IPS-18a (cell line): Measurements from ENCODE around the gene PLA2G3.

Source experiments
- H3K27ac ChIP-seq: one replicate; pipeline ENCODE4 v1.5.1; 2013; ENCODE audit warnings: low read length
- H3K27me3 ChIP-seq: one replicate; pipeline ENCODE4 v1.6.1; 2013; ENCODE audit warnings: mild to moderate bottlenecking, low read length; ENCODE audit not compliant: control insufficient read depth, insufficient read depth
- H3K36me3 ChIP-seq: one replicate; pipeline ENCODE4 v1.6.1; 2013; ENCODE audit warnings: low read depth, low read length; ENCODE audit not compliant: control insufficient read depth
- H3K4me1 ChIP-seq: one replicate; pipeline ENCODE4 v1.6.1; 2013; ENCODE audit warnings: low read depth, low read length; ENCODE audit not compliant: control insufficient read depth
- H3K4me3 ChIP-seq: one replicate; pipeline ENCODE4 v1.5.1; 2013; ENCODE audit warnings: low read length
- H3K9ac ChIP-seq: one replicate; pipeline ENCODE4 v1.6.1; 2013; ENCODE audit warnings: mild to moderate bottlenecking, low read length, moderate library complexity
- H3K9me3 ChIP-seq: one replicate; pipeline ENCODE4 v1.6.1; 2013; ENCODE audit warnings: low read depth, low read length; ENCODE audit not compliant: control insufficient read depth

The PLA2G3 gene

GRCh38 chr22:31105282-31105929 lies 34.9 kb downstream of the PLA2G3 start:
- Histone ChIP-seq H3K4me1 (peaks cover 11% of the 10 kb centered on the region), H3K27me3 (peaks cover 34% of the 10 kb centered on the region), H3K36me3 (no peaks in the 10 kb centered on the region), H3K4me3 (peak overlapping the region; percentile 27), H3K9ac (no peak overlapping the region), H3K9me3 (no peaks in the 10 kb centered on the region), H3K27ac (no peak overlapping the region)

- peaks cover 34% of the 10 kb centered on the region for H3K27me3 ChIP-seq
- H3K4me1 ChIP-seq, result peaks cover 11% of the 10 kb centered on the region
- peak overlapping the region; percentile 27 for H3K4me3 ChIP-seq
- H3K27ac ChIP-seq, result no peak overlapping the region
- no peak overlapping the region for H3K9ac ChIP-seq
- no peaks in the 10 kb centered on the region for H3K9me3 ChIP-seq
- H3K36me3 ChIP-seq, result no peaks in the 10 kb centered on the region
Measured at GRCh38 chr22:31104869-31105268, 35.4 kb downstream of the PLA2G3 start.

- Histone ChIP-seq H3K4me1 (peaks cover 11% of the 10 kb centered on the region), H3K9me3 (no peaks in the 10 kb centered on the region), H3K27ac (no peak overlapping the region), H3K9ac (no peak overlapping the region), H3K4me3 (no peak overlapping the region), H3K36me3 (no peaks in the 10 kb centered on the region), H3K27me3 (peaks cover 34% of the 10 kb centered on the region)
Measured at GRCh38 chr22:31103899-31104694, 36.2 kb downstream of the PLA2G3 start.

GRCh38 chr22:31103111-31103510 lies 37.2 kb downstream of the PLA2G3 start:
- peaks cover 15% of the 10 kb centered on the region for H3K4me1 ChIP-seq
- no peak overlapping the region for H3K9ac ChIP-seq

GRCh38 chr22:31102441-31103081 lies 37.7 kb downstream of the PLA2G3 start:
- H3K4me3 ChIP-seq, result no peak overlapping the region
- peaks cover 34% of the 10 kb centered on the region for H3K27me3 ChIP-seq
- H3K36me3 ChIP-seq, result no peaks in the 10 kb centered on the region
- no peak overlapping the region for H3K27ac ChIP-seq
- no peak overlapping the region for H3K9ac ChIP-seq
- H3K4me1 ChIP-seq, result peaks cover 17% of the 10 kb centered on the region
- no peaks in the 10 kb centered on the region for H3K9me3 ChIP-seq

More at GRCh38 chr22:31103111-31103510, 37.2 kb downstream of the PLA2G3 start:
- H3K4me3 ChIP-seq, result no peak overlapping the region
- H3K36me3 ChIP-seq, result no peaks in the 10 kb centered on the region
- no peak overlapping the region for H3K27ac ChIP-seq
- no peaks in the 10 kb centered on the region for H3K9me3 ChIP-seq
- peaks cover 34% of the 10 kb centered on the region for H3K27me3 ChIP-seq

- Histone ChIP-seq H3K9me3 (no peaks in the 10 kb centered on the region), H3K4me1 (peaks cover 12% of the 10 kb centered on the region), H3K4me3 (no peak overlapping the region), H3K9ac (no peak overlapping the region), H3K36me3 (no peaks in the 10 kb centered on the region), H3K27ac (no peak overlapping the region), H3K27me3 (peaks cover 20% of the 10 kb centered on the region)
Measured at GRCh38 chr22:31100762-31101525, 39.4 kb downstream of the PLA2G3 start.

GRCh38 chr22:31099841-31100761 lies 40.2 kb downstream of the PLA2G3 start:
- Histone ChIP-seq H3K4me3 (no peak overlapping the region), H3K36me3 (no peaks in the 10 kb centered on the region), H3K27ac (no peak overlapping the region), H3K27me3 (peaks cover 11% of the 10 kb centered on the region), H3K9ac (no peak overlapping the region), H3K9me3 (no peaks in the 10 kb centered on the region), H3K4me1 (peaks cover 7% of the 10 kb centered on the region)

GRCh38 chr22:31099386-31099785 lies 40.9 kb downstream of the PLA2G3 start:
- Histone ChIP-seq H3K27me3 (peaks cover 9% of the 10 kb centered on the region), H3K36me3 (no peaks in the 10 kb centered on the region), H3K4me3 (no peak overlapping the region), H3K9ac (no peak overlapping the region), H3K4me1 (peaks cover 6% of the 10 kb centered on the region), H3K27ac (no peak overlapping the region), H3K9me3 (no peaks in the 10 kb centered on the region)

GRCh38 chr22:31098632-31099110 lies 41.6 kb downstream of the PLA2G3 start:
- Histone ChIP-seq H3K9ac (no peak overlapping the region), H3K27ac (no peak overlapping the region), H3K27me3 (peaks cover 2% of the 10 kb centered on the region), H3K9me3 (no peaks in the 10 kb centered on the region), H3K36me3 (no peaks in the 10 kb centered on the region), H3K4me1 (peaks cover 6% of the 10 kb centered on the region), H3K4me3 (peak overlapping the region; percentile 50)

- Histone ChIP-seq H3K36me3 (no peaks in the 10 kb centered on the region), H3K27ac (no peak overlapping the region), H3K9ac (no peak overlapping the region), H3K4me3 (peak overlapping the region; percentile 50), H3K9me3 (no peaks in the 10 kb centered on the region), H3K27me3 (no peaks in the 10 kb centered on the region), H3K4me1 (peaks cover 6% of the 10 kb centered on the region)
Measured at GRCh38 chr22:31097941-31098631, 42.2 kb downstream of the PLA2G3 start.
